ENCODE data around the gene TAAR1. TPM values are rescaled to one million over a fixed set of nuclear protein-coding genes. Genes with fewer than 3 reads are reported as not detected.

TAAR1 gene
- total RNA-seq, 1 experiment from 2014 or later = not detected

- TF ChIP-seq JUN (CRISPR knock-in tag; IDR thresholded peaks at IDR 0.05) (no peak), ESRRA (CRISPR knock-in tag; IDR thresholded peaks at IDR 0.05; ENCODE audit: borderline replicate concordance) (no peak), ZNF396 (CRISPR knock-in tag; IDR thresholded peaks at IDR 0.05; ENCODE audit: borderline replicate concordance) (no peak), OVOL2 (CRISPR knock-in tag; IDR thresholded peaks at IDR 0.05; ENCODE audit: borderline replicate concordance) (no peak), ATF2 (CRISPR knock-in tag; IDR thresholded peaks at IDR 0.05; ENCODE audit: borderline replicate concordance, low read depth) (no peak), ZNF425 (CRISPR knock-in tag; conservative IDR thresholded peaks at IDR 0.05) (no peak)
Observed at GRCh38 chr6:132685009-132685408, 26.0 kb upstream of the TAAR1 start (continued).

- no peak for ATAC-seq
Observed at GRCh38 chr6:132684272-132684671, 25.3 kb upstream of the TAAR1 start.

GRCh38 chr6:132683543-132683942 is 24.6 kb upstream of the TAAR1 start:
- peaks cover 10% of the 10 kb centered on the region for H3K9me3 Mint-ChIP-seq
- H3K27me3 Mint-ChIP-seq (ENCODE audit: low read depth) = no peaks in the 10 kb centered on the region
- ChIA-PET CTCF (no interaction called here), POLR2A (no interaction called here)
- peaks cover 9% of the 10 kb centered on the region for H3K4me1 Mint-ChIP-seq
- no peak overlapping the region for H3K27ac Mint-ChIP-seq
- no peak overlapping the region for H3K4me3 Mint-ChIP-seq
- no peak for ATAC-seq
- no peak for DNase-seq (ENCODE audit: low spot score)
- no peaks in the 10 kb centered on the region for H3K36me3 Mint-ChIP-seq
- no peak for TF ChIP-seq SP1 (CRISPR knock-in tag; conservative IDR thresholded peaks at IDR 0.05)
- no peak for TF ChIP-seq ZNF121 (CRISPR knock-in tag; IDR thresholded peaks at IDR 0.05)
- no peak for TF ChIP-seq ZNF416 (CRISPR knock-in tag; IDR thresholded peaks at IDR 0.05)
- TF ChIP-seq MAX (CRISPR knock-in tag; IDR thresholded peaks at IDR 0.05) = no peak
- TF ChIP-seq, protein P1, sequence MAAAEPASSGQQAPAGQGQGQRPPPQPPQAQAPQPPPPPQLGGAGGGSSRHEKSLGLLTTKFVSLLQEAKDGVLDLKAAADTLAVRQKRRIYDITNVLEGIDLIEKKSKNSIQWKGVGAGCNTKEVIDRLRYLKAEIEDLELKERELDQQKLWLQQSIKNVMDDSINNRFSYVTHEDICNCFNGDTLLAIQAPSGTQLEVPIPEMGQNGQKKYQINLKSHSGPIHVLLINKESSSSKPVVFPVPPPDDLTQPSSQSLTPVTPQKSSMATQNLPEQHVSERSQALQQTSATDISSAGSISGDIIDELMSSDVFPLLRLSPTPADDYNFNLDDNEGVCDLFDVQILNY (CRISPR knock-in tag; IDR thresholded peaks at IDR 0.05) = no peak
- TF ChIP-seq FOXJ3 (CRISPR knock-in tag; IDR thresholded peaks at IDR 0.05; ENCODE audit: borderline replicate concordance) = no peak
- TF ChIP-seq, protein P2, sequence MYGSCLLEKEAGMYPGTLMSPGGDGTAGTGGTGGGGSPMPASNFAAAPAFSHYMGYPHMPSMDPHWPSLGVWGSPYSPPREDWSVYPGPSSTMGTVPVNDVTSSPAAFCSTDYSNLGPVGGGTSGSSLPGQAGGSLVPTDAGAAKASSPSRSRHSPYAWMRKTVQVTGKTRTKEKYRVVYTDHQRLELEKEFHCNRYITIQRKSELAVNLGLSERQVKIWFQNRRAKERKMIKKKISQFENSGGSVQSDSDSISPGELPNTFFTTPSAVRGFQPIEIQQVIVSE (CRISPR knock-in tag; IDR thresholded peaks at IDR 0.05; ENCODE audit: borderline replicate concordance) = no peak

More at GRCh38 chr6:132684272-132684671, 25.3 kb upstream of the TAAR1 start:
- Mint-ChIP-seq H3K4me3 (no peak overlapping the region), H3K27ac (no peak overlapping the region), H3K4me1 (peaks cover 9% of the 10 kb centered on the region), H3K36me3 (no peaks in the 10 kb centered on the region), H3K9me3 (peaks cover 10% of the 10 kb centered on the region), H3K27me3 (ENCODE audit: low read depth) (no peaks in the 10 kb centered on the region)
- ChIA-PET POLR2A (no interaction called here), CTCF (no interaction called here)
- DNase-seq (ENCODE audit: low spot score) = no peak
- TF ChIP-seq GRHL2 (CRISPR knock-in tag; IDR thresholded peaks at IDR 0.05; ENCODE audit: insufficient replicate concordance, severe bottlenecking) (no peak), SP1 (CRISPR knock-in tag; conservative IDR thresholded peaks at IDR 0.05) (no peak), RORB (CRISPR knock-in tag; IDR thresholded peaks at IDR 0.05) (no peak), CBFB (CRISPR knock-in tag; IDR thresholded peaks at IDR 0.05; ENCODE audit: low read depth) (no peak)
- TF ChIP-seq, protein P3, sequence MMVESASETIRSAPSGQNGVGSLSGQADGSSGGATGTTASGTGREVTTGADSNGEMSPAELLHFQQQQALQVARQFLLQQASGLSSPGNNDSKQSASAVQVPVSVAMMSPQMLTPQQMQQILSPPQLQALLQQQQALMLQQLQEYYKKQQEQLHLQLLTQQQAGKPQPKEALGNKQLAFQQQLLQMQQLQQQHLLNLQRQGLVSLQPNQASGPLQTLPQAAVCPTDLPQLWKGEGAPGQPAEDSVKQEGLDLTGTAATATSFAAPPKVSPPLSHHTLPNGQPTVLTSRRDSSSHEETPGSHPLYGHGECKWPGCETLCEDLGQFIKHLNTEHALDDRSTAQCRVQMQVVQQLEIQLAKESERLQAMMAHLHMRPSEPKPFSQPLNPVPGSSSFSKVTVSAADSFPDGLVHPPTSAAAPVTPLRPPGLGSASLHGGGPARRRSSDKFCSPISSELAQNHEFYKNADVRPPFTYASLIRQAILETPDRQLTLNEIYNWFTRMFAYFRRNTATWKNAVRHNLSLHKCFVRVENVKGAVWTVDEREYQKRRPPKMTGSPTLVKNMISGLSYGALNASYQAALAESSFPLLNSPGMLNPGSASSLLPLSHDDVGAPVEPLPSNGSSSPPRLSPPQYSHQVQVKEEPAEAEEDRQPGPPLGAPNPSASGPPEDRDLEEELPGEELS (CRISPR knock-in tag; IDR thresholded peaks at IDR 0.05) = no peak
- TF ChIP-seq, protein P4, sequence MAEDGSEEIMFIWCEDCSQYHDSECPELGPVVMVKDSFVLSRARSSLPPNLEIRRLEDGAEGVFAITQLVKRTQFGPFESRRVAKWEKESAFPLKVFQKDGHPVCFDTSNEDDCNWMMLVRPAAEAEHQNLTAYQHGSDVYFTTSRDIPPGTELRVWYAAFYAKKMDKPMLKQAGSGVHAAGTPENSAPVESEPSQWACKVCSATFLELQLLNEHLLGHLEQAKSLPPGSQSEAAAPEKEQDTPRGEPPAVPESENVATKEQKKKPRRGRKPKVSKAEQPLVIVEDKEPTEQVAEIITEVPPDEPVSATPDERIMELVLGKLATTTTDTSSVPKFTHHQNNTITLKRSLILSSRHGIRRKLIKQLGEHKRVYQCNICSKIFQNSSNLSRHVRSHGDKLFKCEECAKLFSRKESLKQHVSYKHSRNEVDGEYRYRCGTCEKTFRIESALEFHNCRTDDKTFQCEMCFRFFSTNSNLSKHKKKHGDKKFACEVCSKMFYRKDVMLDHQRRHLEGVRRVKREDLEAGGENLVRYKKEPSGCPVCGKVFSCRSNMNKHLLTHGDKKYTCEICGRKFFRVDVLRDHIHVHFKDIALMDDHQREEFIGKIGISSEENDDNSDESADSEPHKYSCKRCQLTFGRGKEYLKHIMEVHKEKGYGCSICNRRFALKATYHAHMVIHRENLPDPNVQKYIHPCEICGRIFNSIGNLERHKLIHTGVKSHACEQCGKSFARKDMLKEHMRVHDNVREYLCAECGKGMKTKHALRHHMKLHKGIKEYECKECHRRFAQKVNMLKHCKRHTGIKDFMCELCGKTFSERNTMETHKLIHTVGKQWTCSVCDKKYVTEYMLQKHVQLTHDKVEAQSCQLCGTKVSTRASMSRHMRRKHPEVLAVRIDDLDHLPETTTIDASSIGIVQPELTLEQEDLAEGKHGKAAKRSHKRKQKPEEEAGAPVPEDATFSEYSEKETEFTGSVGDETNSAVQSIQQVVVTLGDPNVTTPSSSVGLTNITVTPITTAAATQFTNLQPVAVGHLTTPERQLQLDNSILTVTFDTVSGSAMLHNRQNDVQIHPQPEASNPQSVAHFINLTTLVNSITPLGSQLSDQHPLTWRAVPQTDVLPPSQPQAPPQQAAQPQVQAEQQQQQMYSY (CRISPR knock-in tag; IDR thresholded peaks at IDR 0.05) = no peak

All from WTC11 (cell line).